MM.1S (cell line): ENCODE results near the gene DPP6.

Experiments used
- DNase-seq: peaks from one replicate; pipeline ENCODE4 v3.0.0-alpha.2; 2015
- H2AFZ ChIP-seq: fragments of 300-600 bp; sonication (generic); 2 replicates; pipeline ENCODE4 v1.6.0; 2016; ENCODE audit warnings: antibody characterized with exemption, low read length
- H3F3A ChIP-seq: fragments of 300-600 bp; sonication (generic); 2 replicates; pipeline ENCODE4 v1.6.1; 2016; ENCODE audit warnings: mild to moderate bottlenecking, antibody characterized with exemption, low read length, moderate library complexity, mixed read lengths; ENCODE audit not compliant: insufficient read depth
- H3K27ac ChIP-seq: fragments of 300-600 bp; sonication (generic); 2 replicates; pipeline ENCODE4 v1.5.1; 2016; ENCODE audit warnings: mild to moderate bottlenecking, low read length
- H3K27me3 ChIP-seq: fragments of 300-600 bp; sonication (generic); replicated peaks from 2 replicates; pipeline ENCODE4 v1.6.0; 2016; ENCODE audit warnings: low read length; ENCODE audit not compliant: insufficient read depth
- H3K36me3 ChIP-seq: fragments of 300-600 bp; sonication (generic); replicated peaks from 2 replicates; pipeline ENCODE4 v1.6.1; 2016; ENCODE audit warnings: mild to moderate bottlenecking, low read length, mixed read lengths; ENCODE audit not compliant: insufficient read depth
- H3K4me1 ChIP-seq: fragments of 300-600 bp; sonication (generic); 2 replicates; pipeline ENCODE4 v1.6.1; 2016; ENCODE audit warnings: low read length, mixed read lengths
- H3K4me2 ChIP-seq: fragments of 300-600 bp; sonication (generic); 2 replicates; pipeline ENCODE4 v1.6.0; 2016; ENCODE audit warnings: low read depth, low read length
- H3K4me3 ChIP-seq: fragments of 300-600 bp; sonication (generic); 2 replicates; pipeline ENCODE4 v1.5.1; 2016; ENCODE audit warnings: low read length, mixed read lengths
- H3K79me2 ChIP-seq: fragments of 300-600 bp; sonication (generic); 2 replicates; pipeline ENCODE4 v1.6.1; 2016; ENCODE audit warnings: mixed run types, low read length, mixed read lengths
- H3K9ac ChIP-seq: fragments of 300-600 bp; sonication (generic); 2 replicates; pipeline ENCODE4 v1.6.1; 2016; ENCODE audit warnings: low read length, mixed read lengths
- H3K9me2 ChIP-seq: fragments of 300-600 bp; sonication (generic); replicated peaks from 2 replicates; pipeline ENCODE4 v1.6.1; 2016; ENCODE audit warnings: mild to moderate bottlenecking, low read length, mixed read lengths; ENCODE audit not compliant: insufficient read depth
- H3K9me3 ChIP-seq: fragments of 300-600 bp; sonication (generic); replicated peaks from 2 replicates; pipeline ENCODE4 v1.6.1; 2016; ENCODE audit warnings: mild to moderate bottlenecking, low read length, mixed read lengths; ENCODE audit not compliant: insufficient read depth
- H4K20me1 ChIP-seq: fragments of 300-600 bp; sonication (generic); 2 replicates; pipeline ENCODE4 v1.6.1; 2016; ENCODE audit warnings: mild to moderate bottlenecking, low read length, moderate library complexity, mixed read lengths; ENCODE audit not compliant: insufficient read depth
- EZH2 ChIP-seq: fragments of 300-600 bp; sonication (generic); optimal IDR thresholded peaks from 2 replicates; pipeline ENCODE3; 2017; ENCODE audit warnings: low read depth, mild to moderate bottlenecking, antibody characterized with exemption, low read length, mixed read lengths
- EZH2phosphoT487 ChIP-seq: fragments of 300-600 bp; sonication (generic); IDR thresholded peaks from 2 replicates; pipeline ENCODE4 v1.6.1; 2018; ENCODE audit warnings: antibody characterized with exemption, low read length
- TF ChIP-seq, protein P1 (sequence below): fragments of 300-600 bp; sonication (generic); IDR thresholded peaks from 2 replicates; pipeline ENCODE4 v1.5.1; 2016; ENCODE audit warnings: antibody characterized with exemption, low read length, mixed read lengths

Gene DPP6

DNA sequence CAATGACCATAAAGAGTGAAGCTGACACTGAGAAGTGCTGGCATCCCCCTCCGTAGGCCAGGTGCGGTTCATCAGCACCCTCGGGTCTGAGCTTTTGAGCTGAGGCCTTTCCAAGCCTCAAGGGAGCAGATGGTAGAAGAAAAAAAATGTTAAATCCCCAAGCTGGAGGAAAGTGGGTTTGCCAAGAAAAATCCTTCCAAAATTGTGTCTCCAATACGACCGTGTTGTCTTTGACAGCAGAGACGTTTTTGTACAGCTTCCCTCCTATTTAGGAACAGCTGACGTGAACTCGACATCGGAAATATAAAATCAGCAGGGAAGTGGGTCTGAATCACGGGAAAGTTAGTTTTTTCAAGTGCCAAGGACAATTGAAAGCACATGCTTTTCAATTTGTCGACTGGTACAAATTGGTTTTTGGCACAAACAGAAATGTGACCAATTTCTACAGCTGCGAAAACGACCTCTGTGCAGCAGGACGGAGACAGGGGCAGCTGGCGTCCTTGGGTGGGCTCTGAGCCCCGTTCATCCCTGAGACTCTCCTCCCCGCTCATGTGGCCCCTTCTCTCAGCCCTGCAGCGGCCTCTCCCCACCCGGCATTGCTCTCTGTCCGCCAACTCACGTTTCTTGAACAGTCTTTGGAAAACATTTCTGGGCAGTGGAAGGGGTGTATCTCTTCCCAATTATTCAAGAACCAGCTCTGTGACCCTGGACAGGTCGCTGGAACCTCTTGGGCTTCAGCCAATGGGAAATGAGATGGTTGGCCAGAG lies 860.9 kb downstream of the DPP6 start:
- Histone ChIP-seq H4K20me1 (no peaks in the 10 kb centered on the region), H3K36me3 (no peaks in the 10 kb centered on the region), H2AFZ (no peak overlapping the region), H3K4me1 (no peaks in the 10 kb centered on the region), H3K27ac (no peak overlapping the region), H3K4me2 (no peak overlapping the region; the same call in 1 of the 2 replicates), H3K79me2 (no peaks in the 10 kb centered on the region), H3K9me2 (no peaks in the 10 kb centered on the region), H3K27me3 (peaks cover 31% of the 10 kb centered on the region), H3K9ac (no peak overlapping the region), H3F3A (no peaks in the 10 kb centered on the region), H3K9me3 (no peaks in the 10 kb centered on the region), H3K4me3 (no peak overlapping the region)
- DNase-seq = no peak
- TF ChIP-seq, protein P1, sequence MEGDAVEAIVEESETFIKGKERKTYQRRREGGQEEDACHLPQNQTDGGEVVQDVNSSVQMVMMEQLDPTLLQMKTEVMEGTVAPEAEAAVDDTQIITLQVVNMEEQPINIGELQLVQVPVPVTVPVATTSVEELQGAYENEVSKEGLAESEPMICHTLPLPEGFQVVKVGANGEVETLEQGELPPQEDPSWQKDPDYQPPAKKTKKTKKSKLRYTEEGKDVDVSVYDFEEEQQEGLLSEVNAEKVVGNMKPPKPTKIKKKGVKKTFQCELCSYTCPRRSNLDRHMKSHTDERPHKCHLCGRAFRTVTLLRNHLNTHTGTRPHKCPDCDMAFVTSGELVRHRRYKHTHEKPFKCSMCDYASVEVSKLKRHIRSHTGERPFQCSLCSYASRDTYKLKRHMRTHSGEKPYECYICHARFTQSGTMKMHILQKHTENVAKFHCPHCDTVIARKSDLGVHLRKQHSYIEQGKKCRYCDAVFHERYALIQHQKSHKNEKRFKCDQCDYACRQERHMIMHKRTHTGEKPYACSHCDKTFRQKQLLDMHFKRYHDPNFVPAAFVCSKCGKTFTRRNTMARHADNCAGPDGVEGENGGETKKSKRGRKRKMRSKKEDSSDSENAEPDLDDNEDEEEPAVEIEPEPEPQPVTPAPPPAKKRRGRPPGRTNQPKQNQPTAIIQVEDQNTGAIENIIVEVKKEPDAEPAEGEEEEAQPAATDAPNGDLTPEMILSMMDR = no peak
- no peak for TF ChIP-seq EZH2
- no peak for TF ChIP-seq EZH2phosphoT487

DNA sequence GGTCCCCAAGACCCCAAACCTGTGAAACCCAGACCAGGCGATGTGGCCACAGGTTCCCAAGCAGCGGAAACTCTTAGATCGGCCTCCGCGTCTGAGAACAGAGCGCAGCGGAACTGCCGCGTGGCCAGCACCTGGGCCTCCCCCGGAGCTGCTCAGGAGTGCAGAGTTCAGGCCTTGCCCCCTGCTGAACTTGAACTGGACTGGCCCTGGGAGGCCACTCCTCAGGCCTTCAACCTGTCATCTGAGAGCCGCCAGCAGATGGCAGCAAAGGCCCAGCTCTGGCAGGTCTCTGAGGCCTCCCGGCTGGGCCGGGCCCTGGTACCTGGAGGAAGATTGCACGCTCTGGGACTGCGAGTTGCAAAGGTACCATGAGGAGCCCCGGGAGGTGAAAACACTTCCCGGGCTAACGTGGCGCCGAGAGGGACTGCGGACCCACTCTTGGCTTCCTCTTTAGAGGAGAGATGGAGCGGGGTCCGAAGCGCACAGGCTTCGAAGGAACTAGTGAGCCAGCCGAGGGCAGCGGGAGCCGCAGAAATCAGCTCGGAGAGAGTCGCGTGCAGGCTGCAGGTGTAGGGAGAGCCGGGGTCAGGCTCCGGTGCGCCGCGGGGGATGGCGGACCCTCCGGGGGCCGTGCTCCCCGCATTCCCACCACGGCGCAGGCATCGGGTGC lies 861.6 kb downstream of the DPP6 start:
- no peaks in the 10 kb centered on the region for H3K9me3 ChIP-seq
- H3K79me2 ChIP-seq = no peaks in the 10 kb centered on the region
- H2AFZ ChIP-seq = peak overlapping the region; percentile 54
- H3K27me3 ChIP-seq = peaks cover 35% of the 10 kb centered on the region
- H3K9ac ChIP-seq = no peak overlapping the region
- H3F3A ChIP-seq = no peaks in the 10 kb centered on the region
- H3K9me2 ChIP-seq = no peaks in the 10 kb centered on the region
- peak overlapping the region; percentile 38; the same call in 1 of the 2 replicates for H3K4me3 ChIP-seq
- peak overlapping the region; percentile 76; the same call in 1 of the 2 replicates for H3K4me2 ChIP-seq
- no peaks in the 10 kb centered on the region for H4K20me1 ChIP-seq
- DNase-seq = peak; percentile 86
- no peaks in the 10 kb centered on the region for H3K4me1 ChIP-seq
- no peak for TF ChIP-seq EZH2
- TF ChIP-seq, protein P1 = peak; percentile 96
- H3K27ac ChIP-seq = no peak overlapping the region
- no peaks in the 10 kb centered on the region for H3K36me3 ChIP-seq

DNA sequence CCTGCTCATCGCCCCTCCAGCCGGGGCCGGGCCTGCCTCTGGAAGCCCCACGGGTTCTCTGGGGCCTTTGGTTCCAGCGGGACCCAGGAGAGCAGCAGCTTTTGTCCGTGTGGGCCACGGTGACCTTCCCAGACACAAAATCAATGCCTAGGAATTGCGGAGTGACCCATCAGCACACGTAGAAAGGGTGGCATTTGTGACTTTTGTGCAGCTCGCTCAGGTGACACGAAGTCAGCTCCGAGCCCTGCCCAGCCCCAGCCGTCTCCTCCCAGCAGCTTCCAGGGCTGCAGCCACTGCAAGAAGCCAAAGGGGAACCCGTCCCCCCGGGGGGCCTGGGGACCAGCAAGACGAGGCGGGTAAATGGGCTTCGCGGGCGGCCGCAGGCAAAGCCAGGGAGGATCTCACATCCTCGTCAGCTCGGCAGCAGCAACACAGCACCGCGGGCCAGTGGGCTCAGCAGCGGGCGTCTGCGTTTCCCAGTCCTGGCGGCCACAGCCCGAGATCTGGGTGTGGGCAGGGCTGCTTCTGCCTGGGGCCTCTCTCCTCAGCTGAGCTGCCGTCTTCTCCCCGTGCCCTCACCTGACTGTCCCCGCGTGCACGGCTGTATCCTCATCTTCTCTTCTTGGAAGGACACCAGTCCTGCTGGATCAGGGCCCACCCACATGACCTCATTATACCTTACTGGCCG lies 862.3 kb downstream of the DPP6 start:
- H3K9ac ChIP-seq = no peak overlapping the region
- H3K9me2 ChIP-seq = no peaks in the 10 kb centered on the region
- H4K20me1 ChIP-seq = no peaks in the 10 kb centered on the region
- H3K4me1 ChIP-seq = no peaks in the 10 kb centered on the region
- peaks cover 33% of the 10 kb centered on the region for H3K27me3 ChIP-seq
- peak overlapping the region; percentile 76; the same call in 1 of the 2 replicates for H3K4me2 ChIP-seq
- H3K9me3 ChIP-seq = no peaks in the 10 kb centered on the region
- no peaks in the 10 kb centered on the region for H3K79me2 ChIP-seq
- H3F3A ChIP-seq = no peaks in the 10 kb centered on the region
- DNase-seq = no peak
- peak overlapping the region; percentile 54 for H2AFZ ChIP-seq
- H3K36me3 ChIP-seq = no peaks in the 10 kb centered on the region
- no peak for TF ChIP-seq EZH2
- TF ChIP-seq EZH2phosphoT487 = no peak
- TF ChIP-seq, protein P1 = no peak
- 0 out of 2 replicates have a peak overlapping the region, but pooled peaks have one; percentile 38 for H3K4me3 ChIP-seq
- no peak overlapping the region for H3K27ac ChIP-seq
